HG03097 (cell line): ENCODE measurements around the gene NLGN2.

Experiments used
- ATAC-seq: cut with Tn5 transposase; IDR thresholded peaks from one replicate; pipeline ENCODE4 v1.9.1; 2021; ENCODE audit not compliant: unreplicated experiment, low FRiP score

Gene NLGN2

DNA sequence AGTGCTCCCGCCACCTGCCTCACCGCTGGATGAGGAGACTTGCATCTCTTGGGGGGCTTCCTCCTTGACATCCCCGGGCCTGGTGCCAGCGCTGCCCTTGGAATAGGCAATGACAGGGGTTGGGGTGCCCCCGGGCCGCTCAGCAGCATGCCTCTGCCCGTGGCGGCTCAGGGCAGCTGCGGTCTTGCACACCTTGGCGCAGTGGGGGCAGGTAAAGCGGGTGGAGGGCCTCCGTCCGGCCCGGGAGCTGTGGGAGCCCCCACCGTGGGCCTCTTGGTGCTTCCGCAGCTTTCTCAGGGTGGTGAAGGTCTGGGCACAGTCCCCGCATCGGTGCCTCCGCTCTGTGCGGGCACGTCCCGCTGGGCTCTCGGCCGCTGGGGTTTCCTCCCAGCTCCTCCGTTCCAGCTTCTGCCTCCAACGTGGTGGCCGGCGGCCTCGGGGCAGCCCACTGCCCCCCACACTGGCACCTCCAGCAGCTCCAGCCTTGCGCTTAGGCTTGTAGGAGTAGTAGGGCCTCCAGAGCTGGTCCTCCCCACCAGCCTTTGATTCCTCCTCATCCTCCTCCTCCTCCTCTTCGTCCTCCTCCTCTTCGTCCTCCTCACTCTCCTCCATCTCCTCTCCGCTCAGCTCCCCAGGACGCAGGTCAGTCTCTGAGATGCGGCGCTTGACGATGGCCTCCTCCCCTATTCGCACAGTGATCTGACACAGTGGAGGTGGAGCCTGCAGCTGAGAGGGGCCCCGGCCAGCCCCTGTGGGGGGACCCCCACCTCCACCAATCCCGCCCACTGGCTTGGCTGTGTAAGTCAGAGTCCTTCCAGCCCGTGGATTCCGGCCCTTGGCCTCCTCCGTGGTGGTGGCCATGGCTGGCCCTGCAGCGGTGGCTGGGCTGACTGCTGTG is 55.1 kb downstream of the NLGN2 start:
- no peak for ATAC-seq

DNA sequence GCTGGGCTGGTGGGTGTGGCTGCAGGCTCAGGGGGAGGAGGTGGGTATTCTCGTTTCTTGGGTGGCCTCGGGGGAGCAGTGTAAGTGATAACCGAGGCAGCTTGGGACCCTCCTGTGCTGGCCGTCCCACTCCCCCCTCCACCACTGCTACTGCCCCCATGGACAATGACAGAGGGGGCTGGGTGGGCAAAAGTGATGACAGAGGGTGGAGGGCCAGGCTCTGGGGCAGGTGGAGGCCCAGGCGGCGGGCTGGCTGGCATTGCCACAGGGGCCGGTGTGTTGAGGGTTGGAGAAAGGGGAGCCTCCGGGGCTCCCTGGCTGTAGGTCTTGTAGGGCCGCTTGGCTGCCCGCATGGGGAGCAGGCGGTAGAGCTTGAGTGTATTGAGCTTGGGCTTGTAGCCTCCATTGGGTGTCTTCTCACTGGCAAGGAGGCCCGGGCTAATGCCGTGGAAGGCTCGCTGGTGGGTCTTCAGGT is 55.8 kb downstream of the NLGN2 start:
- ATAC-seq: no peak

- ATAC-seq: no peak
Measured at GRCh38 chr17:7464081-7464480, 56.4 kb downstream of the NLGN2 start.

- ATAC-seq: no peak
Measured at GRCh38 chr17:7465597-7466275, 58.1 kb downstream of the NLGN2 start.

- ATAC-seq: no peak
Measured at GRCh38 chr17:7466318-7466638, 58.6 kb downstream of the NLGN2 start.

DNA sequence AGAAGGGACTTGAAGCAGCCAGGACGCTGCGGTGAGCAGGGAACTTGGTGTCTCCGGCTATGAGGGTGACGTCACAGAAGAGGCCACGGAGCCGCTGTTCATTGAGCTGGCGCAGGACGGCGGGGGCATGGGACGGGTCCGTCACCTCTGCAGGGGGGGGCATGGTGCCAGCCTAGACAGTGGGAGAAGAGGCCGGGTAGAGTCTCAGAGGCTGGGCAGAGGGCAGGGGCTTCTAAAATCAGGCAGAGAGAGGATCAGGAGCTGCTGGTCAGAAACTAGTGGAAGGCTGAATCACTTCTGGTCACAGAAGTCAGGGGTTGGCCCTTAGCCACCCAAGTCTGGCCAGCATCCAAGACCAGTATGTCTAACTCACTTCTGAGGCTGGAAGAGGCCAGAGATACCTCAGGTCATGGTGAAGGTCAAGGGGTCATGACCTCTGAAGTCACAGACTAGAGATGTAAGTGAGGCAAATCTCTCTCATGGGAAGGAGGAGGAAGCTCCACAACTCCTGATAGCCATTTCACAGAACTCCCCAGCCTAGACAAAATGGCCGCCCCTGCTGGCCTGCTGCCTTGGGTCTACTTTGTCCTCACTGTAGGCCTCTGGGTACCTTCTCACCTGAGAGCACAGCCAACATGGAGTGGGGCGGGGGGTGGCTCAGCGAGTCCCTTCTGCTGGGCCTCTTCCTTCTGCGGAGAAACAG is 59.1 kb downstream of the NLGN2 start:
- ATAC-seq: no peak

- no peak for ATAC-seq
Measured at GRCh38 chr17:7467498-7467897, 59.9 kb downstream of the NLGN2 start.

GRCh38 chr17:7468290-7468689 is 60.6 kb downstream of the NLGN2 start:
- no peak for ATAC-seq

DNA sequence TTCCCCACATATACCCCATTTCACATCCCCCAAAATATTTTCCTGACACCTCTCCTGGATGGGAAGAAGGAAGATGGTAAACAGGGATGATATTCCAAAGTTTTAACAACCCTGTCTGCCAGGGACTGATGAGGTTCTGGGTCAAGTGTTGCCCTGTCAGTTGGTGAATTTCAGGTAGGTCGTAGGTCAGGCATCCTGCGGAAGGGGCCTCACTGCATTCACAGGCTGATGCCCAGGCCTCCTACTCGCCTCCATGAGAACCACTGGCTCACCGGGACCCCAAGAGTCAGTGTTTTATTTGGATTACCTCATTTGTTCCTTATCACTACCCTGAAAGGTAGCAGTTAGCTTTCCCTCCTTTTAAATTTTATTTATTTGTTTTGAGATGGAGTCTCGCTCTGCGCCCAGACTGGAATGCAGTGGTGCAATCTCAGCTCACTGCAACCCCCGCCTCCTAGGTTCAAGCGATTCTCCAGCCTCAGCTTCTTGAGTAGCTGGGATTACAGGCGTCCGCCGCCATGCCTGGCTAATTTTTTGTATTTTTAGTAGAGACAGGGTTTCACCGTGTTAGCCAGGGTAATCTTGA is 61.3 kb downstream of the NLGN2 start:
- ATAC-seq: no peak
